IPS-18a (cell line): ENCODE data around the gene FAM168B.

Experiments
- H3K27ac ChIP-seq: one replicate; pipeline ENCODE4 v1.5.1; 2013; ENCODE audit warnings: low read length
- H3K27me3 ChIP-seq: one replicate; pipeline ENCODE4 v1.6.1; 2013; ENCODE audit warnings: mild to moderate bottlenecking, low read length; ENCODE audit not compliant: control insufficient read depth, insufficient read depth
- H3K36me3 ChIP-seq: one replicate; pipeline ENCODE4 v1.6.1; 2013; ENCODE audit warnings: low read depth, low read length; ENCODE audit not compliant: control insufficient read depth
- H3K4me1 ChIP-seq: one replicate; pipeline ENCODE4 v1.6.1; 2013; ENCODE audit warnings: low read depth, low read length; ENCODE audit not compliant: control insufficient read depth
- H3K4me3 ChIP-seq: one replicate; pipeline ENCODE4 v1.5.1; 2013; ENCODE audit warnings: low read length
- H3K9ac ChIP-seq: one replicate; pipeline ENCODE4 v1.6.1; 2013; ENCODE audit warnings: mild to moderate bottlenecking, low read length, moderate library complexity
- H3K9me3 ChIP-seq: one replicate; pipeline ENCODE4 v1.6.1; 2013; ENCODE audit warnings: low read depth, low read length; ENCODE audit not compliant: control insufficient read depth

The FAM168B gene

DNA sequence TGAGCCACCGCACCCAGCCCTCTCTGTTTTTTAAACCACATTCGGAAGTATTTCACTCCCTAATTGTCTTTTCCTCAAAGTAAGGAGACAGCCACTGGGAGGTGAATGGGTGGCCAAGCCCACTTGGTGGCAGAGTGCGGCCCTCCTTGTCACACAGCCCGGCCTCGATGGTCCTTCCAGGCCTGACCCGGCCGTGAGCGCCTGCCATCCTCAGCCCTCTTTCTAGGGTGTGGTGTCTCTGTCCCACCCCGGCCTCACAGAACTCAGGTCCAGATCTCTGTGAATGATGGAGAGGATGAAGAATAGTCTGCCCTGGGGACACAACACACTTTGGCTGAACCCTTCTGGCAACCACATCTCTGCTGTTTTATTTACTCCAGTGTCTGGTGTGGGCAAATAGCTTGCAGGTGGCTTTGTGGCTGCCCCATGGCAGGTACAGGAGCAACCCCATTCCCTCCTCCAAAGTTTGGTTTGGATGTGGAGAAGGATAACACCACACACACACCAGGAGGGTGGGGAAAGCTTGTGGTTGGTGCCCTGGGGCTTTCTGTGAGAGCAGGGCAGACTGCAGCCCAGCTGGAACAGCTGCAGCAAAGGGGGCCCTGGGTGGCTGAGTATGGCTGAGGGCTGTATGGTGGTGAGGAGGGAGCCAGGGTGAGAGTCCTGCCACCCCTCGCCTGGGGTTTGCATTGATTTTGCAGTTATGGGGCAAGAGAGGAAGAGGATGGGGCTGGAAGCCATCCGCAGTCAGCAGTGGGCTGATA, 88.6 kb downstream of the FAM168B start:
- H3K27me3 ChIP-seq, result no peaks in the 10 kb centered on the region
- H3K4me1 ChIP-seq, result no peaks in the 10 kb centered on the region
- H3K9ac ChIP-seq, result no peak overlapping the region
- H3K9me3 ChIP-seq, result no peaks in the 10 kb centered on the region
- no peak overlapping the region for H3K4me3 ChIP-seq
- no peak overlapping the region for H3K27ac ChIP-seq
- H3K36me3 ChIP-seq, result no peaks in the 10 kb centered on the region

DNA sequence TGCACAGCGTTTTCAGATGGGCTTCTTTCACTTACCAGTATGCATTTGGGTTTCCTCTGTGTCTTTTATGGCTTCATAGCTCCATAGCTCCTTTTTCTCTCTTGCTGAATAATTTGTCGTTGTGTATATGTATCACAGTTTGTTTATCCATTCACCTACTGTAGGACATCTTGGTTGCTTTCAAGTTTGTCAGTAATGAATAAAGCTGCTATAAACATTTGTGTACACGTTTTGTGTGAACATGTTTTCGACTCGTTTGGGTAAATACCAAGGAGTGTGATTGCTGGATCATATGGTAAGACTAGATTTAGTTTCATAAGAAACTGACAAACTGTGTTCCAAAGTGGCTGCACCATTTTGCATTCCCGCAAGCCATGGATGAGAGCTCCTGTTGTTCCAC, 94.7 kb downstream of the FAM168B start:
- Histone ChIP-seq H3K4me1 (no peaks in the 10 kb centered on the region), H3K27me3 (no peaks in the 10 kb centered on the region), H3K9me3 (no peaks in the 10 kb centered on the region), H3K4me3 (no peak overlapping the region), H3K36me3 (no peaks in the 10 kb centered on the region), H3K27ac (no peak overlapping the region), H3K9ac (no peak overlapping the region)
